GM23338 (cell line): ENCODE results near the gene ZNF66. TPM values are rescaled to one million over a fixed set of nuclear protein-coding genes. Genes with fewer than 3 reads are reported as not detected.
"Not testable (repeated sequence)": the region's sequence is repeated elsewhere in the genome, so short reads cannot be mapped to it uniquely, and the experiment has no call there.

Experiments
- ATAC-seq: fragments of 200-7000 bp; cut with Tn5 transposase; 3 replicates; pipeline ENCODE4 v1.9.1; 2020
- DNase-seq: peaks from one replicate; pipeline ENCODE4 v3.0.0-alpha.2; 2015; ENCODE audit warnings: low spot score
- H2AFZ ChIP-seq: fragments of 200-600 bp; sonication (generic); 2 replicates; pipeline ENCODE4 v1.8.0; 2016; ENCODE audit warnings: antibody characterized with exemption, mild to moderate bottlenecking, moderate library complexity
- H3F3A ChIP-seq: fragments of 200-600 bp; sonication (generic); replicated peaks from 2 replicates; pipeline ENCODE4 v1.8.0; 2017; ENCODE audit warnings: antibody characterized with exemption, mixed run types, low read depth
- H3K27ac ChIP-seq: fragments of 200-600 bp; sonication (generic); 2 replicates; pipeline ENCODE4 v1.6.1; 2016; ENCODE audit warnings: low read depth
- H3K27me3 ChIP-seq: fragments of 200-600 bp; sonication (generic); 2 replicates; pipeline ENCODE4 v1.8.0; 2016; ENCODE audit warnings: mild to moderate bottlenecking, mixed run types, moderate library complexity; ENCODE audit not compliant: insufficient read depth
- H3K36me3 ChIP-seq: fragments of 200-600 bp; sonication (generic); 2 replicates; pipeline ENCODE4 v1.8.0; 2016; ENCODE audit warnings: mild to moderate bottlenecking; ENCODE audit not compliant: insufficient read depth
- H3K4me1 ChIP-seq: fragments of 200-600 bp; sonication (generic); 2 replicates; pipeline ENCODE4 v1.8.0; 2016; ENCODE audit warnings: mild to moderate bottlenecking, moderate library complexity; ENCODE audit not compliant: insufficient read depth
- H3K4me2 ChIP-seq: fragments of 200-600 bp; sonication (generic); 2 replicates; pipeline ENCODE4 v1.7.1; 2017; ENCODE audit warnings: mixed run types
- H3K4me3 ChIP-seq: fragments of 200-600 bp; sonication (generic); 2 replicates; pipeline ENCODE4 v1.6.1; 2016; ENCODE audit warnings: mixed run types
- H3K79me2 ChIP-seq: fragments of 200-600 bp; sonication (generic); replicated peaks from 2 replicates; pipeline ENCODE4 v1.8.0; 2017; ENCODE audit warnings: mild to moderate bottlenecking; ENCODE audit not compliant: insufficient read depth
- H3K9me2 ChIP-seq: fragments of 200-600 bp; sonication (generic); 2 replicates; pipeline ENCODE4 v1.8.0; 2017; ENCODE audit not compliant: insufficient read depth
- H4K20me1 ChIP-seq: fragments of 200-600 bp; sonication (generic); replicated peaks from 2 replicates; pipeline ENCODE4 v1.8.0; 2017; ENCODE audit warnings: mild to moderate bottlenecking; ENCODE audit not compliant: insufficient read depth
- H3K27ac Mint-ChIP-seq: 2 replicates; pipeline ENCODE4 v1.8.0; 2020; ENCODE audit warnings: inconsistent platforms, mild to moderate bottlenecking, moderate library complexity, mixed read lengths
- H3K27me3 Mint-ChIP-seq: 3 replicates; pipeline ENCODE4 v1.8.0; 2022; ENCODE audit warnings: low read depth, mild to moderate bottlenecking, moderate library complexity, mixed read lengths, inconsistent platforms; ENCODE audit not compliant: insufficient read depth, poor library complexity
- H3K36me3 Mint-ChIP-seq: 3 replicates; pipeline ENCODE4 v1.8.0; 2021; ENCODE audit warnings: low read depth, mild to moderate bottlenecking, inconsistent platforms, moderate library complexity, mixed read lengths
- H3K4me1 Mint-ChIP-seq: 3 replicates; pipeline ENCODE4 v1.8.0; 2020; ENCODE audit warnings: mild to moderate bottlenecking, inconsistent platforms, mixed read lengths
- H3K4me3 Mint-ChIP-seq: 3 replicates; pipeline ENCODE4 v1.8.0; 2021; ENCODE audit warnings: moderate library complexity, mild to moderate bottlenecking, inconsistent platforms, mixed read lengths
- H3K9me3 Mint-ChIP-seq: 3 replicates; pipeline ENCODE4 v1.8.0; 2020; ENCODE audit warnings: moderate library complexity, mild to moderate bottlenecking, inconsistent platforms, mixed read lengths
- EZH2 ChIP-seq: fragments of 200-600 bp; sonication (generic); IDR thresholded peaks from one replicate; pipeline ENCODE4 v1.8.0; 2017; ENCODE audit warnings: antibody characterized with exemption, mild to moderate bottlenecking, low read depth; ENCODE audit not compliant: unreplicated experiment
- STAT1 ChIP-seq: IDR thresholded peaks from one replicate; pipeline ENCODE4 v1.6.1; 2016; ENCODE audit warnings: antibody characterized with exemption; ENCODE audit not compliant: unreplicated experiment
- polyA plus RNA-seq: library from polyadenylated mRNA; unstranded; fragments of >200 nt; fragmentation: Nextera tagmentation; extraction: Ambion mirVana; gene quantifications from 2 replicates; pipeline ENCODE4 v1.2.1, GENCODE V29; 2016
- total RNA-seq: library from RNA; depleted of rRNA; stranded (reverse); fragments of >200 nt; shearing (Covaris generic); gene quantifications from 2 replicates; pipeline ENCODE4 v1.2.3, GENCODE V29; 2014

ZNF66 gene
- total and polyA plus RNA-seq, 2 experiments from 2014 or later, result 18.5 to 67.3 TPM

DNA sequence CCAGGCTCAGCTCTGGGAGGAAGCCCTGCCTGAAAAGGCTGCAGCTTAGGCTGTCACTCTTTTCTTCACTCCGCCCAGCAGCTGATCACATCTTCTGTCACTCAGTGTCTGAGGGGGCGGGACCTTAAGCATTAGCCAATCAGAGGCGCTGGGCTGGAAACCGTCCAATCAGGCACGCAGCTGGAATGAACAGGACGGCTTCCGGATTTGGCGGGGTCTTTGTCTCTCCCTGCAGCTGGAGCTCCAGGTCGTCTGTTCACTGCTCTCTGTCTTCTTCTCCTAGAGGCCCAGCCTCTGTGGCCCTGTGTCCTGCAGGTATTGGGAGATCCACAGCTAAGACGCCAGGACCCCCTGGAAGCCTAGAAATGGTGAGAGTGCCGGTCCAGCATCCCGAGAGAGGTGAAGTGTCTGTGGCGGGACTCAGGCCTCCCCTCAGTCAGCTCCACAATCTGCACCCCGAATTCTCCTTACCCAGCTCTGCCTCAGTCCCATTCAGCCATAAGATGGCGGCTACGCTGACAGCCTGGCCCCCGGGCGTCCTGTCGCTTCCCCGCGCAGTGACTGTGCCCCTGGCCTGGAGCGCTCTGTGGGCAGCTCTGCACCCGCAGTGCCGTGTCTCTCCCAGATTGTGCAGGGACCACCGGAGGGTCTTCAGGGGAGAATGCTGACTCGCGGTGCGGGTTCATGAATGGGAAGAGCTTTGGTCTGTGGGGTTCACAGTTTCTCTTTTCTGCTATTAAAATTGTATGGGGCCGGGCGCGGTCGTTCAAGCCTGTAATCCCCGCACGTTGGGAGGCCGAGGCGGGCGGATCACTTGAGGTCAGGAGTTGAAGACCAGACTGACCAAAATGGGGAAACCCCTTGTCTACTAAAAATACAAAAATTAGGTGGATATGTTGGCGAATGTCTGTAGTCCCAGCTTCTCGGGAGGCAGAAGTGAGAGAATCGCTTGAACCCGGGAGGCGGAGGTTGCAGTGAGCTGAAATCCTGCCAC is at the start of gene ZNF66 (continued):
- TF ChIP-seq EZH2, result no peak
- TF ChIP-seq STAT1, result no peak

GRCh38 chr19:20750169-20750568 is 25.9 kb upstream of the ZNF66 start:
- H3K27ac ChIP-seq, H3K4me2 ChIP-seq, H3K4me1 ChIP-seq, H3K36me3 ChIP-seq, H2AFZ ChIP-seq, H3K27me3 ChIP-seq, ATAC-seq, H3K4me3 Mint-ChIP-seq, H3F3A ChIP-seq, H3K36me3 Mint-ChIP-seq, H3K27ac Mint-ChIP-seq, H4K20me1 ChIP-seq, H3K79me2 ChIP-seq, H3K9me3 Mint-ChIP-seq, H3K9me2 ChIP-seq, H3K27me3 Mint-ChIP-seq, DNase-seq, H3K4me1 Mint-ChIP-seq, H3K4me3 ChIP-seq: not testable (repeated sequence)

DNA sequence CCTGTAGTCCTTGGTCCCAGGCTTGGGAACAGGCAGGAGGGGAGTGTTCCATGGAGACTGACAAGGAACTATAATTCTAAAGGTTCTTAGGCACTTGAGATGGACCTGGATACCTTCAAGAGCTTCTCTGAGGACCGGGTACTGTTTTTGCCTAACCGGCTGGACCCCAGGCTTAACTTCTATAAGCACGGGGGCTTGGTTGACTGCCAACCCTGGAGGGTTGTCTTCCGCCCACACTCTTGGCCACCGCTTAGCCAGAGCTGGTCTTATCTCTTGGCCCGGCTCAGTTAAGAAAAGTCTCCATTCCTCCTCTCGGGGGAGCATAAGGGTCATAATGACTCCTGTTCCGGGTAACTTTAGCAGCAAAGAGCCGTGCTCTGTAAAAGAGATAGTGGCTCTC is 23.8 kb upstream of the ZNF66 start:
- H4K20me1 ChIP-seq, H3K27me3 Mint-ChIP-seq, H3K36me3 ChIP-seq, H3K27me3 ChIP-seq, H3K9me3 Mint-ChIP-seq, H3K9me2 ChIP-seq, H3F3A ChIP-seq, H3K27ac ChIP-seq, H2AFZ ChIP-seq, H3K4me3 ChIP-seq, H3K4me1 ChIP-seq, ATAC-seq, H3K27ac Mint-ChIP-seq, H3K4me1 Mint-ChIP-seq, H3K4me3 Mint-ChIP-seq, H3K4me2 ChIP-seq, H3K79me2 ChIP-seq, DNase-seq, H3K36me3 Mint-ChIP-seq: not testable (repeated sequence)

GRCh38 chr19:20769225-20769736 is 6.8 kb upstream of the ZNF66 start:
- not testable (repeated sequence) for H3K27me3 ChIP-seq, H2AFZ ChIP-seq, H3K27ac ChIP-seq, H3K36me3 ChIP-seq, DNase-seq, H3K4me3 Mint-ChIP-seq, ATAC-seq, H3K4me3 ChIP-seq, H3K4me2 ChIP-seq, H3F3A ChIP-seq, H3K36me3 Mint-ChIP-seq, H3K4me1 ChIP-seq, H4K20me1 ChIP-seq, H3K4me1 Mint-ChIP-seq, H3K9me2 ChIP-seq, H3K27me3 Mint-ChIP-seq, H3K79me2 ChIP-seq, H3K27ac Mint-ChIP-seq
- peaks cover 40% of the 10 kb centered on the region for H3K9me3 Mint-ChIP-seq
